Astrocyte (in vitro differentiated cells and primary cell): Measurements from ENCODE around the gene EAF1.

Source experiments
- CTCF ChIP-seq: IDR thresholded peaks from 2 replicates; pipeline ENCODE4 v1.5.1; 2011; ENCODE audit warnings: low read depth, mild to moderate bottlenecking, inconsistent platforms, low read length, moderate library complexity; ENCODE audit not compliant: insufficient read depth
- EZH2 ChIP-seq: IDR thresholded peaks from 2 replicates; pipeline ENCODE4 v1.6.1; 2012; ENCODE audit warnings: mild to moderate bottlenecking, low read length, inconsistent platforms; ENCODE audit not compliant: insufficient read depth

GRCh38 chr3:15409239-15409638, 18.2 kb upstream of the EAF1 start:
- TF ChIP-seq CTCF (no peak), EZH2 (no peak)
